HL-60/S4 treated with retinoic acid at 250 ng/mL for 4 days and 3 days (cell line): ENCODE results near the gene FADS2.

Experiments used
- in situ Hi-C: fragments of 300-500 bp; cut with MboI; formaldehyde crosslinking; loops from 2 replicates; pipeline ENCODE4 v1.7.0; 2022; ENCODE audit warnings: low sequenced_read_pairs

Gene FADS2

GRCh38 chr11:61901397-61901796, 73.3 kb downstream of the FADS2 start:
- in situ Hi-C loops, result no loop called here

- in situ Hi-C loops, result no loop called here
These were observed 74.2 kb downstream of the FADS2 start for GRCh38 chr11:61902313-61902712.

- in situ Hi-C loops, result no loop called here
These were observed 75.7 kb downstream of the FADS2 start for GRCh38 chr11:61903845-61904244.

- in situ Hi-C loops, result no loop called here
These were observed 76.5 kb downstream of the FADS2 start for GRCh38 chr11:61904539-61905048.

GRCh38 chr11:61905067-61905696, 77.1 kb downstream of the FADS2 start:
- in situ Hi-C loops, result no loop called here

- in situ Hi-C loops, result no loop called here
These were observed 77.9 kb downstream of the FADS2 start for GRCh38 chr11:61905801-61906521.

- in situ Hi-C loops, result no loop called here
These were observed 78.4 kb downstream of the FADS2 start for GRCh38 chr11:61906522-61906909.

- in situ Hi-C loops, result no loop called here
These were observed 79.2 kb downstream of the FADS2 start for GRCh38 chr11:61907282-61907681.

GRCh38 chr11:61907871-61908729, 80.0 kb downstream of the FADS2 start:
- in situ Hi-C loops, result no loop called here

GRCh38 chr11:61908730-61909316, 80.7 kb downstream of the FADS2 start:
- in situ Hi-C loops, result no loop called here

GRCh38 chr11:61910187-61911127, 82.4 kb downstream of the FADS2 start:
- in situ Hi-C loops, result no loop called here

GRCh38 chr11:61911128-61911700, 83.1 kb downstream of the FADS2 start:
- in situ Hi-C loops, result no loop called here

GRCh38 chr11:61911701-61912529, 83.8 kb downstream of the FADS2 start:
- in situ Hi-C loops, result no loop called here

- in situ Hi-C loops, result no loop called here
These were observed 84.4 kb downstream of the FADS2 start for GRCh38 chr11:61912530-61912898.

- in situ Hi-C loops, result no loop called here
These were observed 85.0 kb downstream of the FADS2 start for GRCh38 chr11:61912991-61913698.

GRCh38 chr11:61913699-61914395, 85.7 kb downstream of the FADS2 start:
- in situ Hi-C loops, result no loop called here

- in situ Hi-C loops, result no loop called here
These were observed 86.5 kb downstream of the FADS2 start for GRCh38 chr11:61914471-61915171.
